GM23248 (cell line): Measurements from ENCODE around the gene BMERB1.

Experiments used
- EZH2 ChIP-seq: fragments of 200-600 bp; sonication (generic); IDR thresholded peaks from 2 replicates; pipeline ENCODE4 v1.6.1; 2018; ENCODE audit warnings: antibody characterized with exemption, mild to moderate bottlenecking; ENCODE audit not compliant: insufficient read depth, poor library complexity, severe bottlenecking
- EZH2phosphoT487 ChIP-seq: fragments of 200-600 bp; sonication (generic); IDR thresholded peaks from 2 replicates; pipeline ENCODE4 v1.6.1; 2018; ENCODE audit warnings: antibody characterized with exemption, moderate library complexity, mild to moderate bottlenecking, low read depth; ENCODE audit not compliant: insufficient read depth

GRCh38 chr16:15489016-15489415 lies 54.6 kb downstream of the BMERB1 start:
- TF ChIP-seq EZH2 (no peak), EZH2phosphoT487 (no peak)
